ENCODE results near the gene ANAPC15. TPM values are rescaled to one million over a fixed set of nuclear protein-coding genes. Genes with fewer than 3 reads are reported as not detected.
"Not testable (repeated sequence)": the region's sequence is repeated elsewhere in the genome, so short reads cannot be mapped to it uniquely, and the experiment has no call there.

ANAPC15 gene
- total and polyA plus RNA-seq, 9 of the 15 experiments (the other 6 are each of a cell fraction or from before 2014, with no cell fraction given), result 53.0 to 254 (median 75.7) TPM

DNA sequence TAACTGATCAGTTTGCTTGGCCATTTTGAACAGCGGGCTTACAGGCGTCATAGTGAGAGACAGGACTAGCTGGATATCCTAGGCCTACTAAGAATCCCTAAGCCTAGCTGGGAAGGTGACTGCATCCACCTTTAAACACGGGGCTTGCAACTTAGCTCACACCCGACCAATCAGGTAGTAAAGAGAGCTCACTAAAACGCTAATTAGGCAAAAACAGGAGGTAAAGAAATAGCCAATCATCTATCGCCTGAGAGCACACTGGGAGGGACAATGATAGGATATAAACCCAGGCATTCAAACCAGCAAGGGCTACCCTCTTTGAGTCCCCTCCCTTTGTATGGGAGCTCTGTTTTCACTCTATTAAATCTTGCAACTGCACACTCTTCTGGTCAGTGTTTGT is 41.4 kb upstream of the ANAPC15 start:
- H3K79me2 ChIP-seq (ENCODE audit: control insufficient read depth, insufficient read depth, low read length); H3K9me3 ChIP-seq (replicated peaks; ENCODE audit: control insufficient read depth, insufficient read depth, low read depth, low read length); intact Hi-C loops (cut with micrococcal nuclease); H3K27me3 ChIP-seq (ENCODE audit: control insufficient read depth in 2 of 2, insufficient read depth in 2 of 2, low read length in 2 of 2); H3K9ac ChIP-seq (ENCODE audit: insufficient read depth in 1 of 2, low read depth in 2 of 2, low read length in 2 of 2); DNase-seq (ENCODE audit: extremely low read depth in 1 of 4, low spot score in 3 of 4); H3K4me3 ChIP-seq; FAIRE-seq; CTCF ChIA-PET (ENCODE audit: low intra/inter-chr PET ratio); H3K36me3 ChIP-seq (ENCODE audit: control insufficient read depth, insufficient read depth, low read length); H3K9me1 ChIP-seq (ENCODE audit: control insufficient read depth, insufficient read depth, low read length); H4K20me1 ChIP-seq (replicated peaks; ENCODE audit: control insufficient read depth, insufficient read depth, low read length); H3K4me2 ChIP-seq (ENCODE audit: insufficient read depth, low read length); BruUV-seq (replicated peaks): not testable (repeated sequence)
- TF ChIP-seq C11orf30 (IDR thresholded peaks at IDR 0.05; ENCODE audit: low read depth), result peak; percentile 72
- TF ChIP-seq MGA (IDR thresholded peaks at IDR 0.05), result peak; percentile 32
- TF ChIP-seq ZNF316 (IDR thresholded peaks at IDR 0.05), result peak; percentile 80
- peak; percentile 53; the same call in 1 of the 2 replicates for TF ChIP-seq L3MBTL2 (IDR thresholded peaks at IDR 0.05)
- TF ChIP-seq MAFG (tag; conservative IDR thresholded peaks at IDR 0.05), result 0 out of 2 replicates have a peak, but pooled peaks have one; percentile 33
- 0 out of 2 replicates have a peak, but pooled peaks have one; percentile 11 for TF ChIP-seq PKNOX1 (IDR thresholded peaks at IDR 0.05)
- ATAC-seq, result peak; percentile 48
- 67% methylated on average over 3 of the region's 6 CpGs for WGBS (ENCODE audit: insufficient coverage, low coverage, missing lambda C conversion rate)
- in situ Hi-C loops (cut with MboI), result loop anchor here (5.0 kb wide), 1 partner anchor 132 kb away; no protein-coding TSS in a partner anchor
- Histone ChIP-seq H2AFZ (ENCODE audit: low read depth, low read length) (peak overlapping the region; percentile 82), H3K27ac (ENCODE audit: extremely low read depth, low read depth, low read length) (peak overlapping the region; percentile 5; the same call in 2 of the 3 replicates), H3K4me1 (replicated peaks in 1 of 2; ENCODE audit: control insufficient read depth in 2 of 2, insufficient read depth in 2 of 2, low read length in 2 of 2) (peaks cover 3 to 22% of the 10 kb centered on the region in 2 experiments; a peak in 4 of 5 replicates)
- POLR2A ChIA-PET, result interaction anchor here (0.7 to 1.7 kb wide), 6 partner anchors 10 to 277 kb away, joined by 3 to 6 read pairs (median 4); no protein-coding TSS in a partner anchor
